Endothelial cell (in vitro differentiated cells): ENCODE data around the gene C2CD4D. TPM values are rescaled to one million over a fixed set of nuclear protein-coding genes. Genes with fewer than 3 reads are reported as not detected.

ENCODE experiments used
- DNase-seq: peaks from one replicate; pipeline ENCODE4 v3.0.0; 2021; ENCODE audit warnings: low spot score
- H3K27ac Mint-ChIP-seq: one replicate; pipeline ENCODE4 v1.8.0; 2021; ENCODE audit warnings: mixed read lengths, inconsistent platforms; ENCODE audit not compliant: unreplicated experiment
- H3K27me3 Mint-ChIP-seq: one replicate; pipeline ENCODE4 v1.8.0; 2021; ENCODE audit warnings: mild to moderate bottlenecking, moderate library complexity, mixed read lengths, inconsistent platforms; ENCODE audit not compliant: unreplicated experiment
- H3K36me3 Mint-ChIP-seq: one replicate; pipeline ENCODE4 v1.8.0; 2021; ENCODE audit warnings: mild to moderate bottlenecking, low read depth, mixed read lengths, inconsistent platforms; ENCODE audit not compliant: unreplicated experiment
- H3K4me1 Mint-ChIP-seq: one replicate; pipeline ENCODE4 v1.8.0; 2021; ENCODE audit warnings: mild to moderate bottlenecking, mixed read lengths, inconsistent platforms; ENCODE audit not compliant: unreplicated experiment
- H3K4me3 Mint-ChIP-seq: one replicate; pipeline ENCODE4 v1.8.0; 2021; ENCODE audit warnings: mild to moderate bottlenecking, mixed read lengths, inconsistent platforms; ENCODE audit not compliant: unreplicated experiment
- H3K9me3 Mint-ChIP-seq: one replicate; pipeline ENCODE4 v1.8.0; 2021; ENCODE audit warnings: mixed read lengths, inconsistent platforms; ENCODE audit not compliant: unreplicated experiment
- CTCF ChIP-seq: fragments of 200-600 bp; sonication (generic); IDR thresholded peaks from one replicate; pipeline ENCODE4 v1.5.0; 2021; ENCODE audit warnings: antibody characterized with exemption; ENCODE audit not compliant: unreplicated experiment
- total RNA-seq: library from RNA; stranded (reverse); fragmentation: NEBNext Ultra II Directional; extraction: Animal tissue kit (Norgen Biotek cat#: 25700); gene quantifications from one replicate; pipeline ENCODE4 v1.2.1, GENCODE V29; 2021; ENCODE audit not compliant: unreplicated experiment

C2CD4D gene
- total RNA-seq, 1 donor from 2014 or later = 0.95 TPM

- Mint-ChIP-seq H3K9me3 (no peaks in the 10 kb centered on the region), H3K27ac (no peak overlapping the region), H3K4me1 (peaks cover 42% of the 10 kb centered on the region), H3K4me3 (no peak overlapping the region), H3K36me3 (peaks cover 3% of the 10 kb centered on the region), H3K27me3 (peaks cover 13% of the 10 kb centered on the region)
- DNase-seq = no peak
- no peak for TF ChIP-seq CTCF
Observed at GRCh38 chr1:151823175-151823574, 16.4 kb downstream of the C2CD4D start.

- no peak overlapping the region for H3K27ac Mint-ChIP-seq
- H3K27me3 Mint-ChIP-seq = peaks cover 11% of the 10 kb centered on the region
- H3K9me3 Mint-ChIP-seq = no peaks in the 10 kb centered on the region
- DNase-seq = no peak
- peaks cover 3% of the 10 kb centered on the region for H3K36me3 Mint-ChIP-seq
- H3K4me3 Mint-ChIP-seq = no peak overlapping the region
- no peak for TF ChIP-seq CTCF
- peaks cover 38% of the 10 kb centered on the region for H3K4me1 Mint-ChIP-seq
Observed at GRCh38 chr1:151822404-151822803, 17.2 kb downstream of the C2CD4D start.

- DNase-seq = no peak
- TF ChIP-seq CTCF = no peak
- Mint-ChIP-seq H3K27ac (no peak overlapping the region), H3K4me3 (no peak overlapping the region), H3K4me1 (peaks cover 41% of the 10 kb centered on the region), H3K27me3 (peaks cover 11% of the 10 kb centered on the region), H3K9me3 (no peaks in the 10 kb centered on the region), H3K36me3 (peaks cover 3% of the 10 kb centered on the region)
Observed at GRCh38 chr1:151820940-151821339, 18.7 kb downstream of the C2CD4D start.

- no peak overlapping the region for H3K27ac Mint-ChIP-seq
- H3K9me3 Mint-ChIP-seq = no peaks in the 10 kb centered on the region
- H3K4me1 Mint-ChIP-seq = peaks cover 35% of the 10 kb centered on the region
- H3K36me3 Mint-ChIP-seq = peaks cover 3% of the 10 kb centered on the region
- DNase-seq = no peak
- H3K4me3 Mint-ChIP-seq = no peak overlapping the region
- peaks cover 8% of the 10 kb centered on the region for H3K27me3 Mint-ChIP-seq
- TF ChIP-seq CTCF = no peak
Observed at GRCh38 chr1:151819976-151820623, 19.5 kb downstream of the C2CD4D start.

- no peak for DNase-seq
- Mint-ChIP-seq H3K27me3 (peaks cover 9% of the 10 kb centered on the region), H3K36me3 (peaks cover 3% of the 10 kb centered on the region), H3K27ac (no peak overlapping the region), H3K9me3 (no peaks in the 10 kb centered on the region), H3K4me1 (peaks cover 28% of the 10 kb centered on the region), H3K4me3 (no peak overlapping the region)
- no peak for TF ChIP-seq CTCF
Observed at GRCh38 chr1:151819227-151819835, 20.3 kb downstream of the C2CD4D start.
